ENCODE results near the gene RNF212. TPM values are rescaled to one million over a fixed set of nuclear protein-coding genes. Genes with fewer than 3 reads are reported as not detected.

The RNF212 gene
- total and polyA plus RNA-seq, 2 experiments from 2014 or later = 17.0 to 20.6 TPM

DNA sequence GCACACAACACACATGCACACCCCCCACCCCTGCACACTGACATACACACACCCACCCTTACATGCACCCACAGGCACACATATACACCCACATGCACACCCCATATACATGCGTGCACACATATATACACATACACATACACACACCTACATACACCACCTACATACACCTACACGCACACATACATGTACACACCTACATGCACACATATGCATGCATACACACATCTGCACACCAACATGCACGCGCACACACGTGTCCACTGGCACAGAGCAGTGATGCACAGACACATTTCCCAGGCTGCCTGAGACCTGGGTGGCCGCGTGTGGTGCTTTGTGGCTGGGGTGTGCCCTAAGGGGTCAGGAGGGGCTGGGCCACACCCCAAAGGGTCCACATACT is 70.2 kb downstream of the RNF212 start:
- Histone ChIP-seq H3K36me3 (ENCODE audit: insufficient read depth) (no peaks in the 10 kb centered on the region), H3F3A (replicated peaks; ENCODE audit: low read depth) (no peaks in the 10 kb centered on the region), H3K4me3 (no peak overlapping the region), H3K27me3 (ENCODE audit: insufficient read depth) (no peaks in the 10 kb centered on the region), H3K4me2 (no peak overlapping the region), H3K9me2 (ENCODE audit: insufficient read depth) (no peaks in the 10 kb centered on the region), H4K20me1 (replicated peaks; ENCODE audit: insufficient read depth) (no peaks in the 10 kb centered on the region), H3K27ac (ENCODE audit: low read depth) (no peak overlapping the region), H3K4me1 (ENCODE audit: insufficient read depth) (no peaks in the 10 kb centered on the region), H3K79me2 (replicated peaks; ENCODE audit: insufficient read depth) (no peaks in the 10 kb centered on the region), H2AFZ (no peak overlapping the region)
- no peak for DNase-seq (ENCODE audit: low spot score)
- H3K36me3 Mint-ChIP-seq (ENCODE audit: low read depth) = peaks cover 3% of the 10 kb centered on the region; the same call in 1 of the 3 replicates
- TF ChIP-seq, protein P1, sequence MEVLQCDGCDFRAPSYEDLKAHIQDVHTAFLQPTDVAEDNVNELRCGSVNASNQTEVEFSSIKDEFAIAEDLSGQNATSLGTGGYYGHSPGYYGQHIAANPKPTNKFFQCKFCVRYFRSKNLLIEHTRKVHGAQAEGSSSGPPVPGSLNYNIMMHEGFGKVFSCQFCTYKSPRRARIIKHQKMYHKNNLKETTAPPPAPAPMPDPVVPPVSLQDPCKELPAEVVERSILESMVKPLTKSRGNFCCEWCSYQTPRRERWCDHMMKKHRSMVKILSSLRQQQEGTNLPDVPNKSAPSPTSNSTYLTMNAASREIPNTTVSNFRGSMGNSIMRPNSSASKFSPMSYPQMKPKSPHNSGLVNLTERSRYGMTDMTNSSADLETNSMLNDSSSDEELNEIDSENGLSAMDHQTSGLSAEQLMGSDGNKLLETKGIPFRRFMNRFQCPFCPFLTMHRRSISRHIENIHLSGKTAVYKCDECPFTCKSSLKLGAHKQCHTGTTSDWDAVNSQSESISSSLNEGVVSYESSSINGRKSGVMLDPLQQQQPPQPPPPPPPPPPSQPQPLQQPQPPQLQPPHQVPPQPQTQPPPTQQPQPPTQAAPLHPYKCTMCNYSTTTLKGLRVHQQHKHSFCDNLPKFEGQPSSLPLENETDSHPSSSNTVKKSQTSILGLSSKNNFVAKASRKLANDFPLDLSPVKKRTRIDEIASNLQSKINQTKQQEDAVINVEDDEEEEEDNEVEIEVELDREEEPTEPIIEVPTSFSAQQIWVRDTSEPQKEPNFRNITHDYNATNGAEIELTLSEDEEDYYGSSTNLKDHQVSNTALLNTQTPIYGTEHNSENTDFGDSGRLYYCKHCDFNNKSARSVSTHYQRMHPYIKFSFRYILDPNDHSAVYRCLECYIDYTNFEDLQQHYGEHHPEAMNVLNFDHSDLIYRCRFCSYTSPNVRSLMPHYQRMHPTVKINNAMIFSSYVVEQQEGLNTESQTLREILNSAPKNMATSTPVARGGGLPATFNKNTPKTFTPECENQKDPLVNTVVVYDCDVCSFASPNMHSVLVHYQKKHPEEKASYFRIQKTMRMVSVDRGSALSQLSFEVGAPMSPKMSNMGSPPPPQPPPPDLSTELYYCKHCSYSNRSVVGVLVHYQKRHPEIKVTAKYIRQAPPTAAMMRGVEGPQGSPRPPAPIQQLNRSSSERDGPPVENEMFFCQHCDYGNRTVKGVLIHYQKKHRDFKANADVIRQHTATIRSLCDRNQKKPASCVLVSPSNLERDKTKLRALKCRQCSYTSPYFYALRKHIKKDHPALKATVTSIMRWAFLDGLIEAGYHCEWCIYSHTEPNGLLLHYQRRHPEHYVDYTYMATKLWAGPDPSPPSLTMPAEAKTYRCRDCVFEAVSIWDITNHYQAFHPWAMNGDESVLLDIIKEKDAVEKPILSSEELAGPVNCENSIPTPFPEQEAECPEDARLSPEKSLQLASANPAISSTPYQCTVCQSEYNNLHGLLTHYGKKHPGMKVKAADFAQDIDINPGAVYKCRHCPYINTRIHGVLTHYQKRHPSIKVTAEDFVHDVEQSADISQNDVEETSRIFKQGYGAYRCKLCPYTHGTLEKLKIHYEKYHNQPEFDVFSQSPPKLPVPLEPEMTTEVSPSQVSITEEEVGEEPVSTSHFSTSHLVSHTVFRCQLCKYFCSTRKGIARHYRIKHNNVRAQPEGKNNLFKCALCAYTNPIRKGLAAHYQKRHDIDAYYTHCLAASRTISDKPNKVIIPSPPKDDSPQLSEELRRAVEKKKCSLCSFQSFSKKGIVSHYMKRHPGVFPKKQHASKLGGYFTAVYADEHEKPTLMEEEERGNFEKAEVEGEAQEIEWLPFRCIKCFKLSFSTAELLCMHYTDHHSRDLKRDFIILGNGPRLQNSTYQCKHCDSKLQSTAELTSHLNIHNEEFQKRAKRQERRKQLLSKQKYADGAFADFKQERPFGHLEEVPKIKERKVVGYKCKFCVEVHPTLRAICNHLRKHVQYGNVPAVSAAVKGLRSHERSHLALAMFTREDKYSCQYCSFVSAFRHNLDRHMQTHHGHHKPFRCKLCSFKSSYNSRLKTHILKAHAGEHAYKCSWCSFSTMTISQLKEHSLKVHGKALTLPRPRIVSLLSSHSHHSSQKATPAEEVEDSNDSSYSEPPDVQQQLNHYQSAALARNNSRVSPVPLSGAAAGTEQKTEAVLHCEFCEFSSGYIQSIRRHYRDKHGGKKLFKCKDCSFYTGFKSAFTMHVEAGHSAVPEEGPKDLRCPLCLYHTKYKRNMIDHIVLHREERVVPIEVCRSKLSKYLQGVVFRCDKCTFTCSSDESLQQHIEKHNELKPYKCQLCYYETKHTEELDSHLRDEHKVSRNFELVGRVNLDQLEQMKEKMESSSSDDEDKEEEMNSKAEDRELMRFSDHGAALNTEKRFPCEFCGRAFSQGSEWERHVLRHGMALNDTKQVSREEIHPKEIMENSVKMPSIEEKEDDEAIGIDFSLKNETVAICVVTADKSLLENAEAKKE (CRISPR knock-in tag; IDR thresholded peaks at IDR 0.05) = no peak
- TF ChIP-seq CREB1 (CRISPR knock-in tag; IDR thresholded peaks at IDR 0.05; ENCODE audit: low read depth) (no peak), ETS1 (IDR thresholded peaks at IDR 0.05) (no peak), JUNB (IDR thresholded peaks at IDR 0.05; ENCODE audit: unreplicated experiment) (no peak), STAT1 (IDR thresholded peaks at IDR 0.05; ENCODE audit: unreplicated experiment) (no peak), EZH2 (IDR thresholded peaks at IDR 0.05; ENCODE audit: low read depth, unreplicated experiment) (no peak), NANOG (IDR thresholded peaks at IDR 0.05; ENCODE audit: borderline replicate concordance) (no peak), EZH2phosphoT487 (IDR thresholded peaks at IDR 0.05; ENCODE audit: unreplicated experiment) (no peak), POLR2AphosphoS5 (IDR thresholded peaks at IDR 0.05; ENCODE audit: low read depth) (no peak), ZNF331 (CRISPR knock-in tag; IDR thresholded peaks at IDR 0.05; ENCODE audit: low read depth) (no peak), ZNF114 (CRISPR knock-in tag; IDR thresholded peaks at IDR 0.05) (no peak)
- TF ChIP-seq, protein P2, sequence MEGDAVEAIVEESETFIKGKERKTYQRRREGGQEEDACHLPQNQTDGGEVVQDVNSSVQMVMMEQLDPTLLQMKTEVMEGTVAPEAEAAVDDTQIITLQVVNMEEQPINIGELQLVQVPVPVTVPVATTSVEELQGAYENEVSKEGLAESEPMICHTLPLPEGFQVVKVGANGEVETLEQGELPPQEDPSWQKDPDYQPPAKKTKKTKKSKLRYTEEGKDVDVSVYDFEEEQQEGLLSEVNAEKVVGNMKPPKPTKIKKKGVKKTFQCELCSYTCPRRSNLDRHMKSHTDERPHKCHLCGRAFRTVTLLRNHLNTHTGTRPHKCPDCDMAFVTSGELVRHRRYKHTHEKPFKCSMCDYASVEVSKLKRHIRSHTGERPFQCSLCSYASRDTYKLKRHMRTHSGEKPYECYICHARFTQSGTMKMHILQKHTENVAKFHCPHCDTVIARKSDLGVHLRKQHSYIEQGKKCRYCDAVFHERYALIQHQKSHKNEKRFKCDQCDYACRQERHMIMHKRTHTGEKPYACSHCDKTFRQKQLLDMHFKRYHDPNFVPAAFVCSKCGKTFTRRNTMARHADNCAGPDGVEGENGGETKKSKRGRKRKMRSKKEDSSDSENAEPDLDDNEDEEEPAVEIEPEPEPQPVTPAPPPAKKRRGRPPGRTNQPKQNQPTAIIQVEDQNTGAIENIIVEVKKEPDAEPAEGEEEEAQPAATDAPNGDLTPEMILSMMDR (conservative IDR thresholded peaks at IDR 0.05; ENCODE audit: low read depth in 2 of 2) = no peak
- TF ChIP-seq, protein P3, sequence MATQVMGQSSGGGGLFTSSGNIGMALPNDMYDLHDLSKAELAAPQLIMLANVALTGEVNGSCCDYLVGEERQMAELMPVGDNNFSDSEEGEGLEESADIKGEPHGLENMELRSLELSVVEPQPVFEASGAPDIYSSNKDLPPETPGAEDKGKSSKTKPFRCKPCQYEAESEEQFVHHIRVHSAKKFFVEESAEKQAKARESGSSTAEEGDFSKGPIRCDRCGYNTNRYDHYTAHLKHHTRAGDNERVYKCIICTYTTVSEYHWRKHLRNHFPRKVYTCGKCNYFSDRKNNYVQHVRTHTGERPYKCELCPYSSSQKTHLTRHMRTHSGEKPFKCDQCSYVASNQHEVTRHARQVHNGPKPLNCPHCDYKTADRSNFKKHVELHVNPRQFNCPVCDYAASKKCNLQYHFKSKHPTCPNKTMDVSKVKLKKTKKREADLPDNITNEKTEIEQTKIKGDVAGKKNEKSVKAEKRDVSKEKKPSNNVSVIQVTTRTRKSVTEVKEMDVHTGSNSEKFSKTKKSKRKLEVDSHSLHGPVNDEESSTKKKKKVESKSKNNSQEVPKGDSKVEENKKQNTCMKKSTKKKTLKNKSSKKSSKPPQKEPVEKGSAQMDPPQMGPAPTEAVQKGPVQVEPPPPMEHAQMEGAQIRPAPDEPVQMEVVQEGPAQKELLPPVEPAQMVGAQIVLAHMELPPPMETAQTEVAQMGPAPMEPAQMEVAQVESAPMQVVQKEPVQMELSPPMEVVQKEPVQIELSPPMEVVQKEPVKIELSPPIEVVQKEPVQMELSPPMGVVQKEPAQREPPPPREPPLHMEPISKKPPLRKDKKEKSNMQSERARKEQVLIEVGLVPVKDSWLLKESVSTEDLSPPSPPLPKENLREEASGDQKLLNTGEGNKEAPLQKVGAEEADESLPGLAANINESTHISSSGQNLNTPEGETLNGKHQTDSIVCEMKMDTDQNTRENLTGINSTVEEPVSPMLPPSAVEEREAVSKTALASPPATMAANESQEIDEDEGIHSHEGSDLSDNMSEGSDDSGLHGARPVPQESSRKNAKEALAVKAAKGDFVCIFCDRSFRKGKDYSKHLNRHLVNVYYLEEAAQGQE (IDR thresholded peaks at IDR 0.05; ENCODE audit: unreplicated experiment) = no peak
- H3K4me3 Mint-ChIP-seq = no peak overlapping the region
- H3K4me1 Mint-ChIP-seq = peaks cover 13% of the 10 kb centered on the region
- peaks cover 3% of the 10 kb centered on the region; the same call in 2 of the 3 replicates for H3K9me3 Mint-ChIP-seq
- peak overlapping the region; percentile 75; the same call in 1 of the 2 replicates for H3K27ac Mint-ChIP-seq
- ATAC-seq = no peak
- peaks cover 19% of the 10 kb centered on the region for H3K27me3 Mint-ChIP-seq (ENCODE audit: insufficient read depth, low read depth, poor library complexity)

Measured in GM23338 (cell line).